AG09319 (cell line): ENCODE measurements around the gene NUDCD3.

Experiments used
- DNase-seq: peaks from one replicate; pipeline ENCODE4 v3.0.0-alpha.2; 2010; ENCODE audit warnings: low read depth; ENCODE audit errors: extremely low read depth
- TF ChIP-seq, protein P1 (sequence below): IDR thresholded peaks from 2 replicates; pipeline ENCODE4 v1.5.1; 2011; ENCODE audit warnings: low read depth, mild to moderate bottlenecking, inconsistent platforms, low read length, moderate library complexity

NUDCD3 gene

DNA sequence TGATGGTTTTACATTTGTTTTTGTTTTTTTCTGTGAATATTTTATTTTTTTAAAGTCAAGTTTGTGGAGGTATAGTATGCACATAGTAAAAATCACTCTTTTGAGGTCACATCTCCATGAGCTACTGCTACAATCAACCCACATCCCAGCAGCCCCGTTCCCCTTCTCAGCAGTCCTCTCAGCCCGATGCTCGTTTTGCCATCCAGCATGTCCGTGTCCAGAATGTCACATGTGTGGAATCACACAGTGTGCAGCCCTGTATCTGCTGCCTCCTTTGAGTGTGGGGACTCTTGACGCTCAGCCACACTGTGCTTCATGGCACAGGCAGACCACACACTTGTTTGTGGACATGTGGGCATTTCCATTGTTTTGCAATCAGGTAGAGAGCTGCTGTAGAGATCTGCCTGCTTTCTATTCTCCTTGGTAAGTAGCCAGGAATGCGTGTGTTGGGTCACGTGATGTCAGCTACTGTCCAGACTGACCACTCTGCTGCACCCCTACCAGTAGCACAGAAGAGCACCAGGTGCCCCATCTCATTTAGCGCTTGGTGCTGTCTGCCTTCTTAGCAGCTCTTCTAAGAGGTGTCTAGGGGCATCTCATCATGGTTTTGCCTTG is 93.4 kb downstream of the NUDCD3 start:
- no peak for DNase-seq
- TF ChIP-seq, protein P1, sequence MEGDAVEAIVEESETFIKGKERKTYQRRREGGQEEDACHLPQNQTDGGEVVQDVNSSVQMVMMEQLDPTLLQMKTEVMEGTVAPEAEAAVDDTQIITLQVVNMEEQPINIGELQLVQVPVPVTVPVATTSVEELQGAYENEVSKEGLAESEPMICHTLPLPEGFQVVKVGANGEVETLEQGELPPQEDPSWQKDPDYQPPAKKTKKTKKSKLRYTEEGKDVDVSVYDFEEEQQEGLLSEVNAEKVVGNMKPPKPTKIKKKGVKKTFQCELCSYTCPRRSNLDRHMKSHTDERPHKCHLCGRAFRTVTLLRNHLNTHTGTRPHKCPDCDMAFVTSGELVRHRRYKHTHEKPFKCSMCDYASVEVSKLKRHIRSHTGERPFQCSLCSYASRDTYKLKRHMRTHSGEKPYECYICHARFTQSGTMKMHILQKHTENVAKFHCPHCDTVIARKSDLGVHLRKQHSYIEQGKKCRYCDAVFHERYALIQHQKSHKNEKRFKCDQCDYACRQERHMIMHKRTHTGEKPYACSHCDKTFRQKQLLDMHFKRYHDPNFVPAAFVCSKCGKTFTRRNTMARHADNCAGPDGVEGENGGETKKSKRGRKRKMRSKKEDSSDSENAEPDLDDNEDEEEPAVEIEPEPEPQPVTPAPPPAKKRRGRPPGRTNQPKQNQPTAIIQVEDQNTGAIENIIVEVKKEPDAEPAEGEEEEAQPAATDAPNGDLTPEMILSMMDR = no peak

DNA sequence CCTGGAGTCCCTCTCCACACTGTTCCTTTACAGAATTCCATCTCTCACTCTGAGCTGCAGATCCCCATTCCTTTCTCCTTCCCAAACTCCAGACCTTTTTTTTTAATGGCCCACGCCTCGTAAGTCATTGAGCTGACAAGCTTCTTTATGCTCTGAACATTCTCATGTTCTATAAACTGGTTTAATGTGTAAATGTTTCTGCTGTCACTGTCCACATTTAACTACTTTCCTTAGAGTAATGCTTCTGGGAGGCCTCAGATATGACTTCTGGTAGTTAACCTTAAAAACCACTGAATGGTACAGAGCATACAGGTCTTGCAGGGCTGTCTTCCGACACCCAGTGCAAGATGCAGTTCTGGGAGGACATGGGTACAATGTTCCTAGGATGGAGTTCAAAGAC is 94.0 kb downstream of the NUDCD3 start:
- DNase-seq = no peak
- TF ChIP-seq, protein P1 = no peak

DNA sequence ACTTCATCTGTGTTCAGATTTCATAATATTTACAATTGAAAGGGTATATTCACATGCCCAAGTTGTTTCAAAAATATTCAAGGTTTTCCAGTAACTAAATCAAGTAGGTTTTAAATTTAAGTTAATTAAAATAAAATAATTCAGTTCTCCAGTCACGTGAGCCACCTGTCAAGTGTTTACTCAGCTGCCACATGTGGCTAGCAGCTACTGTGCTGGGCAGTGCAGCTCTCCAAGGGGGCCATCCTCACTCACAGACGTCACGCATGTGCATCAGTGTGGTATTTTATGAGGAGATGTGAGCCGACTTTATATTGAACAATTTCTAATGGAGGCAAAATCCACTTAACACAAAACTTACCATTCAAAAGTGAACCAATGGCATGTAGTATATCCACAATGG is 95.4 kb downstream of the NUDCD3 start:
- TF ChIP-seq, protein P1 = no peak
- no peak for DNase-seq

DNA sequence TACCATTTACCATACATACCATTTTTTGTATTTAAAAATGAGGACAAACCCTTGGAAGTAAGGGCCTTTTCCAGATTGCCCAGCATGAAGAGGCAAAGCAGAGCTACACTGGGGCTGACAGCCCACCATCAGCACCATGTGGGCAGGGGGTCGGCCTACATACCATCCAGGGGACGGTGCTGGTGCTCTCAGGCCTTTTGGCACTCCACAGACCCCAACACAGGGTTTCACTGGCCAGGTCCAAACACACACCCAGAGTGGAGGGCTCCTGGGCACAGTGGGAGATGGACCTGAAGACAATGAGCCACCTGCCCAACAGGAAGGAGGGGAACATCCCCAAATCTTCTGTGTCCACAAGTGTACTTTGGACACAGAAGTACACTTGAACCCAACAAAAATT is 95.8 kb downstream of the NUDCD3 start:
- no peak for DNase-seq
- TF ChIP-seq, protein P1 = no peak

DNA sequence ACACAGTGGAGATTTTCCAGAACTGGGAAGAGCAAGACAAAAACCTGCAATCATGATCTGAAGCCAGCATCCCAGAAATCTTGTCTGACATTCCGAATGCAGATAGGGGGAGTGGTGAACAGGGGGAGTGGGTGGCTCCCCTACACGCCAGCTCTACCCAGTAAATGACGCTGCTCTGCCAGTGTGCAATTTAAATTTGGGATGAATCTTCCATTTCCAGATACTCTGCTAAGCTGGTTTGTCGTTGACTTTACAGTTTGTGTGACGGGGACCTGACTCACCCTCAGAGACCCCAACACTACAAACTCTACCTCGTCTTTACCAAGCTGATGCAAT is 96.4 kb downstream of the NUDCD3 start:
- DNase-seq = no peak

DNA sequence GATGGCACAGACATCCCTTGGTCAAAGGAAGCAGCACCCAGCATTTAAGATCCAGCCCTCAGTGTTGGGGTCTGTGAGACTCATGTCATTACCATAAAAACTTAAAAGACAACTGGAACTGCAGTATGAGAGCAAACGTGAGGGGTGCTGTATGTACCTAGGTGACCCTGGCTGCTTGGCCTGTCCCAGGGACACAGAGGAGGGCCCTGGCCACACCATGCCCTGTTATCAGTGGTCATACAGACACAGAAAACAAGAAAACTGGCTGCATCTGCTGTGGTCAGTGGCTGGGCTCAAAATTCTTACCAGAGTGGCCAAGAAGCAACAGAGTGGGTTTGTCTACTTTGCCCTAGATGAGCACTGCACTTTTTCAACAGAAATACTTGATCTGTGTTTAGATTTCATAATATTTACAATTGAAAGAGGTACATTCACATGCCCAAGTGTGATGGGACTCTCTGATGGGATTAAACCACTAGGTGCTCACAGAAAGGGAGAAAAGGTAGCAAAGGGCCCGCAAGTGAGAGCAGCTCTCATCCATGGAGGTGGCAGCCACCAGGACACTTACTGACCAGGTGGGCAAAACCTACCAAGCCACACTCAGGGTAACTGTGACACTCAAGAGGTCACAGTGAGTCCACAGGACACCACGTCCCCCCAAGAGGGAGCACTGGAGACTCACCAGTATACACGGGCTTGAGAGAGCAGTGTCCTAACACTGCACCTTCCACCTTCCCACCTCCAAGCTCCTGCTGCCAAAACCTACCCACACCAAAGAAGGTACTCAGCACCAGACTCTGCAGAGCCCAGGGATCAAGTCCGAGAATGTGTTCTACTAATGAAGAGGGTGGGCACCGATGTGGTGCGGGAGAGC is 97.0 kb downstream of the NUDCD3 start:
- DNase-seq = no peak

More for the DNA sequence above, 96.4 kb downstream of the NUDCD3 start:
- TF ChIP-seq, protein P1 = no peak

DNA sequence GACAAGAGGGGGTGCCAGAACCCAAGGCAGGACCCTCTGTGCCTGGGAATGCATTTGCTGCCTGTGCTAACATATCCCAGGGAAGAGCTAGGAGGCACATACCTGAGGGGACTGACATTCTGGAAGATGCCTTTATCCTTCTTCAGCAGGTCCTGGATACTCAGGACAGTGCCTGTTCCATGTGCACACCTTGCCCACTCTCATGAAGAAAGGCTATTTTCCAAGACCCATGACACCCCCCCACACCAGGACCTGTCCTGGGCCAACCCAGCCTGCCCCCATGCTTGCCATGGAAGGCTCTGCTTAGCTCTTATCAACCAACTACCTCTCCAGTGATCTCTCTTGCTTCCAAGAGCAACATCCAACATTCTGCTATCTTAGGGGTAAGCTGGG is 97.8 kb downstream of the NUDCD3 start:
- no peak for DNase-seq
- TF ChIP-seq, protein P1 = no peak

More for the DNA sequence above, 97.0 kb downstream of the NUDCD3 start:
- TF ChIP-seq, protein P1 = no peak
